ENCODE results near the gene TMCO4.
"Not testable (repeated sequence)": the region's sequence is repeated elsewhere in the genome, so short reads cannot be mapped to it uniquely, and the experiment has no call there.

The TMCO4 gene

GRCh38 chr1:19792237-19793002 lies 7.3 kb downstream of the TMCO4 start:
- H3K27ac ChIP-seq: no peak overlapping the region
- H3K4me2 ChIP-seq: no peak overlapping the region
- no peak for TF ChIP-seq Cebpa-rat (IDR thresholded peaks at IDR 0.05)
- H3K4me1 ChIP-seq: peaks cover 0 to 31% (median 24%) of the 10 kb centered on the region in 10 experiments; a peak in 17 of 20 replicates
- H3K9me3 ChIP-seq (replicated peaks in 1 of 11): peaks cover 17 to 29% (median 21%) of the 10 kb centered on the region in 11 experiments
- H3K9ac ChIP-seq: no peak overlapping the region
- no peak overlapping the region for H3K4me3 ChIP-seq
- H3K27me3 ChIP-seq: no peaks in the 10 kb centered on the region
- peaks cover 22 to 49% (median 26%) of the 10 kb centered on the region in 11 experiments for H3K36me3 ChIP-seq
- H4K20me1 ChIP-seq: no peaks in the 10 kb centered on the region

GRCh38 chr1:19790061-19790975 lies 9.4 kb downstream of the TMCO4 start:
- peaks cover 22 to 46% (median 34%) of the 10 kb centered on the region in 11 experiments for H3K36me3 ChIP-seq
- peaks cover 14 to 52% (median 44%) of the 10 kb centered on the region in 10 experiments for H3K4me1 ChIP-seq
- H3K4me3 ChIP-seq, H3K9ac ChIP-seq, H3K27ac ChIP-seq, H4K20me1 ChIP-seq, H3K4me2 ChIP-seq, H3K27me3 ChIP-seq: not testable (repeated sequence)
- H3K9me3 ChIP-seq (replicated peaks in 1 of 11): peaks cover 17 to 29% (median 21%) of the 10 kb centered on the region in 11 experiments

- Histone ChIP-seq H3K27me3 (no peaks in the 10 kb centered on the region), H3K27ac (peak overlapping the region in 4 of 11 experiments; percentile 1 to 58 (median 26); a peak in 6 of 22 replicates), H3K4me1 (peaks cover 14 to 54% (median 39%) of the 10 kb centered on the region in 10 experiments), H3K9ac (peak overlapping the region in 1 of 11 experiments; percentile 2; a peak in 1 of 22 replicates), H3K4me3 (no peak overlapping the region), H3K36me3 (peaks cover 15 to 48% (median 32%) of the 10 kb centered on the region in 11 experiments), H3K4me2 (peak overlapping the region; percentile 22 to 87 (median 63); a peak in 21 of 22 replicates), H3K9me3 (replicated peaks in 1 of 11) (peaks cover 15 to 21% (median 17%) of the 10 kb centered on the region in 11 experiments), H4K20me1 (no peaks in the 10 kb centered on the region)
- no peak for TF ChIP-seq Cebpa-rat (IDR thresholded peaks at IDR 0.05)
Measured at GRCh38 chr1:19786988-19787423, 12.7 kb downstream of the TMCO4 start.

- Histone ChIP-seq H3K4me2 (peak overlapping the region; percentile 20 to 87 (median 63)), H3K27me3 (no peaks in the 10 kb centered on the region), H3K27ac (no peak overlapping the region), H3K9ac (no peak overlapping the region), H3K36me3 (peaks cover 7 to 42% (median 25%) of the 10 kb centered on the region in 11 experiments; a peak in 18 of 22 replicates), H3K4me3 (no peak overlapping the region), H3K4me1 (peaks cover 14 to 54% (median 39%) of the 10 kb centered on the region in 10 experiments), H3K9me3 (replicated peaks in 1 of 11) (peaks cover 2 to 15% (median 4%) of the 10 kb centered on the region in 11 experiments; a peak in 18 of 22 replicates), H4K20me1 (no peaks in the 10 kb centered on the region)
- TF ChIP-seq Cebpa-rat (IDR thresholded peaks at IDR 0.05): no peak
Measured at GRCh38 chr1:19785660-19786059, 14.1 kb downstream of the TMCO4 start.

GRCh38 chr1:19780267-19780877 lies 19.3 kb downstream of the TMCO4 start:
- Histone ChIP-seq H4K20me1 (no peaks in the 10 kb centered on the region), H3K4me2 (no peak overlapping the region), H3K4me1 (peaks cover 11 to 56% (median 28%) of the 10 kb centered on the region in 10 experiments), H3K4me3 (no peak overlapping the region), H3K27me3 (no peaks in the 10 kb centered on the region), H3K36me3 (peaks cover 31 to 60% (median 45%) of the 10 kb centered on the region in 11 experiments; a peak in 20 of 22 replicates), H3K9ac (no peak overlapping the region), H3K9me3 (replicated peaks in 1 of 11) (peaks cover 7 to 19% (median 10%) of the 10 kb centered on the region in 11 experiments; a peak in 20 of 22 replicates), H3K27ac (no peak overlapping the region)
- no peak for TF ChIP-seq Cebpa-rat (IDR thresholded peaks at IDR 0.05)

GRCh38 chr1:19776933-19777332 lies 22.8 kb downstream of the TMCO4 start:
- no peak for TF ChIP-seq Cebpa-rat (IDR thresholded peaks at IDR 0.05)
- no peak overlapping the region for H3K4me3 ChIP-seq
- peaks cover 27 to 41% (median 34%) of the 10 kb centered on the region in 11 experiments; a peak in 19 of 22 replicates for H3K36me3 ChIP-seq
- peaks cover 7 to 19% (median 10%) of the 10 kb centered on the region in 11 experiments; a peak in 20 of 22 replicates for H3K9me3 ChIP-seq (replicated peaks in 1 of 11)
- H3K9ac ChIP-seq: peak overlapping the region in 3 of 11 experiments; percentile 16 to 61 (median 54); a peak in 4 of 22 replicates
- H3K4me2 ChIP-seq: peak overlapping the region in 9 of 11 experiments; percentile 44 to 91 (median 75); a peak in 15 of 22 replicates
- peaks cover 13 to 76% (median 56%) of the 10 kb centered on the region in 10 experiments for H3K4me1 ChIP-seq
- peaks cover 0 to 8% (median 0%) of the 10 kb centered on the region in 11 experiments; a peak in 2 of 22 replicates for H4K20me1 ChIP-seq
- peaks cover 0 to 5% (median 0%) of the 10 kb centered on the region in 11 experiments; a peak in 1 of 22 replicates for H3K27me3 ChIP-seq
- peak overlapping the region in 6 of 11 experiments; percentile 47 to 79 (median 72); a peak in 9 of 22 replicates for H3K27ac ChIP-seq

GRCh38 chr1:19776287-19776686 lies 23.4 kb downstream of the TMCO4 start:
- Histone ChIP-seq H3K4me3 (no peak overlapping the region; a peak in 1 of 20 replicates), H4K20me1 (peaks cover 0 to 9% (median 0%) of the 10 kb centered on the region in 11 experiments; a peak in 2 of 22 replicates), H3K4me1 (peaks cover 13 to 82% (median 63%) of the 10 kb centered on the region in 10 experiments), H3K27ac (peak overlapping the region in 9 of 11 experiments; percentile 9 to 79 (median 60); a peak in 17 of 22 replicates), H3K9ac (peak overlapping the region in 6 of 11 experiments; percentile 12 to 61 (median 52); a peak in 8 of 22 replicates), H3K4me2 (peak overlapping the region; percentile 6 to 91 (median 75); a peak in 20 of 22 replicates), H3K36me3 (peaks cover 26 to 38% (median 33%) of the 10 kb centered on the region in 11 experiments; a peak in 19 of 22 replicates), H3K27me3 (peaks cover 0 to 5% (median 0%) of the 10 kb centered on the region in 11 experiments; a peak in 1 of 22 replicates), H3K9me3 (replicated peaks in 1 of 11) (peaks cover 7 to 14% (median 10%) of the 10 kb centered on the region in 11 experiments; a peak in 20 of 22 replicates)
- TF ChIP-seq Cebpa-rat (IDR thresholded peaks at IDR 0.05): no peak
